ENCODE measurements around the gene VASH2.
A peak's percentile ranks its signal among the peaks of the same experiment; 100 is the strongest.

VASH2 gene

DNA sequence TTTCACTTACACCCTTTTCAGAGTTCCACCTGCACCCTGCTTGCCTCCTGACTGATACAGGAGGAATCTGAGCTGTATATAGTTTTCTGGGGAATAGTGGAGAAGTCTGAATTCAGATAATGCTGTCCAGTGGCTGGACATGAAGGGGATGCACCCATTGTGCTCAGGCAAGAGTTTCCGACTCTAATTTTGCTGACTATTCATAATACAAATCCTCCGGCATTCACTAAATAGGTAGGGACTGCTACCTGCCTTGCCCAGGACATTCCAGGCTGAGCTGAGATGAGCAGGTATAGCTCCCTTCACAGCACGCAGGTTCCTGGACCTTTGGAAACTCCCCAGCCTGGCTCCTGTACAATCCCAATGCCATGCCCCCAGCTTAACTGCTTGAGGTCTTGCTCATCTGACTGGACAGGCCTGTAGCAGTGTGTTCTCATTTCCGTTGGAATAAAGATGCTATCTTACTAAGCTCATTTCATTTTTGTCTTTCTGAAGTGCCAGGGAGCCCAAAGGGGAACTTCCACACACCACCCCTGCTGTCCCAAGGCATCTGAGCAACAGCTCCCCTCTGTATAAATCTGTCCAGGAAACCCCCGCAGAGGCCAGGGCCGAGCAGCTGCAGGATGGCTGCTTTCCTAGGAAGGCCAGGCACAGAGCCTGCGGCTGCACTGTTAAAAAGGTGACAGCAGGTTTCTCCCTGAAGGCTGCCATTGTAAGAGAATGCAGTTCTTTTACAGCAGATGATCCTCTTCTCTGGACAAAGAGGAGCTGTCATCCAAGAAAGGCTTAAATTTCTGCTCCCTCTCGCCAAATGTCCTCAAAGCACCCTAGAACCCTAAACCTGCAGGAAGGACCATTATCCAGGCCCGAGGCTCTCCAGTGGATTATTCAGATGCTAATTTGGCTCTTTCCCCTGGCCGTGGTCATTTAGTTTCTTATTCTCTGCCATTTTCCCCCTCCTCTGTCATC, 21.7 kb upstream of the VASH2 start:
- Histone ChIP-seq H3K36me3 (ENCODE audit: control insufficient read depth, insufficient read depth, low read length) (no peaks in the 10 kb centered on the region), H3K4me1 (ENCODE audit: control insufficient read depth, insufficient read depth, low read length) (peaks cover 6% of the 10 kb centered on the region; the same call in 1 of the 2 replicates), H3K27ac (ENCODE audit: low read length) (peak overlapping the region; percentile 3), H3K9me3 (ENCODE audit: control insufficient read depth, insufficient read depth, low read length) (no peaks in the 10 kb centered on the region), H3K27me3 (ENCODE audit: control insufficient read depth, insufficient read depth, low read length) (no peaks in the 10 kb centered on the region), H3K4me3 (ENCODE audit: low read length) (no peak overlapping the region)
- DNase-seq (ENCODE audit: low read depth, low spot score): no peak
- no CpG with 5 or more reads among the region's 10 CpGs for WGBS (ENCODE audit: insufficient coverage, insufficient read length)

DNA sequence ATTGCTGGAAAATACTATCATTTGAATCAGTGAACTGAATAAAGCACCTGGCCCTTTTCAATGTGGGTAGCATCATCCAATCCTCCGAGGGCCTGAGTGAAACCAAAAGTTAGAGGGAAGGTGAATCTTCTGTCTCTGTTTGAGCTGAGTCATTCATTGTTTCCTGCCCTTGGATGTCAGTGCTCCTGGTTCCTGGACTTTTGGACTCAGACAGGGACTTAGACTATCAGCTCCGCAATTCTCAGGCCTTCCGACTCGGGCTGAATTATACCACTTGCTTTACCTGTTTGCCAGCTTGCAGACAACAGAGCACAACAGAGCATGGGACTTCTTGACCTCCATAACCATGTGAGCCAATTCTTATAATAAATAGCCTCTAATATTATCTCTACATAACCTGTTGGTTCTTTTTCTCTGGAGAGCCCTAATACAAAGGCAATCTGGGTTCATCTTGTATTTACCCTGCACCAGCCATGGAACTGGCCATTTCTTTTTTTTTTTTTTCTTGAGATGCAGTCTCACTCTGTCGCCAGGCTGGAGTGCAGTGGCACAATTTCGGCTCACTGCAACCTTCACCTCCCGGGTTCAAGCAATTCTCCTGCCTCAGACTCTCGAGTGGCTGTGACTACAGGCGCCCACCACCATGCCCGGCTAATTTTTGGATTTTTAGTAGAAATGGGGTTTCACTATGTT, 19.2 kb upstream of the VASH2 start:
- WGBS (ENCODE audit: insufficient coverage, insufficient read length): no CpG with 5 or more reads among the region's 10 CpGs
- Histone ChIP-seq H3K4me1 (ENCODE audit: control insufficient read depth, insufficient read depth, low read length) (peaks cover 10% of the 10 kb centered on the region; the same call in 1 of the 2 replicates), H3K4me3 (ENCODE audit: low read length) (no peak overlapping the region), H3K27me3 (ENCODE audit: control insufficient read depth, insufficient read depth, low read length) (no peaks in the 10 kb centered on the region), H3K9me3 (ENCODE audit: control insufficient read depth, insufficient read depth, low read length) (no peaks in the 10 kb centered on the region), H3K27ac (ENCODE audit: low read length) (no peak overlapping the region), H3K36me3 (ENCODE audit: control insufficient read depth, insufficient read depth, low read length) (no peaks in the 10 kb centered on the region)
- no peak for DNase-seq (ENCODE audit: low read depth, low spot score)

DNA sequence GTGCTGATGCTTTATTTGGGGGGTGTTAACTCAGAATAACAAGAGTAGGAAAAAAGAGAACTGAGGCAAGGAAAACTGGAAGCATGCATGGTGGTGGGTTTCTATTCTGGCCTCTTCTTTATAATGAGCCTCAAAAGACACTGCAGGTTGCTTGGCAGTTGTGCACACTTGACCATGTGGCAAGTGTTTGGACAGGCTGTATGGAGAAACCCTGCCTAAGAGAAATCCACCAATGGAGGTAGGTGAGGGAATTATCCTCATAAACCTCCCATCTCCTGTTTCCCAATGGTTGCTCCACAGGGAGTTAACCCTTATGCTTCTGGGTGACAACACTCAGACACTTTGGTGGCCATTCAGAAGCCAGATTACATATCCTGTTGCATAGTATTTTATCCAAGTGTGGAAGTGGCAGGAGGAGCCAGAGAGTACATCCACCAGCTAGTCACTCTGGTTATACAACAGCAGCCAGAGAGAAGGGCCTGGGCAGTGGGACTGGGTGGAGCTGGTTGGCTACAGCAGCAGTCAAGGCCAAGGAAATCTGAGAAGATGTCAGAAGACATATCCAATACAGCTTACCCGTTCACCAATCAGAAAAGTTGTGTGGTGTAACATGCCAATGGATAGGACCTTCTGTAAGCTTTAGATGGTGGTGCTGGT, 16.4 kb upstream of the VASH2 start:
- Histone ChIP-seq H3K36me3 (ENCODE audit: control insufficient read depth, insufficient read depth, low read length) (no peaks in the 10 kb centered on the region), H3K4me3 (ENCODE audit: low read length) (no peak overlapping the region), H3K27ac (ENCODE audit: low read length) (no peak overlapping the region), H3K27me3 (ENCODE audit: control insufficient read depth, insufficient read depth, low read length) (no peaks in the 10 kb centered on the region), H3K4me1 (ENCODE audit: control insufficient read depth, insufficient read depth, low read length) (peaks cover 4% of the 10 kb centered on the region; the same call in 1 of the 2 replicates), H3K9me3 (ENCODE audit: control insufficient read depth, insufficient read depth, low read length) (no peaks in the 10 kb centered on the region)
- no peak for DNase-seq (ENCODE audit: low read depth, low spot score)
- WGBS (ENCODE audit: insufficient coverage, insufficient read length): no CpG with 5 or more reads among the region's 1 CpG

DNA sequence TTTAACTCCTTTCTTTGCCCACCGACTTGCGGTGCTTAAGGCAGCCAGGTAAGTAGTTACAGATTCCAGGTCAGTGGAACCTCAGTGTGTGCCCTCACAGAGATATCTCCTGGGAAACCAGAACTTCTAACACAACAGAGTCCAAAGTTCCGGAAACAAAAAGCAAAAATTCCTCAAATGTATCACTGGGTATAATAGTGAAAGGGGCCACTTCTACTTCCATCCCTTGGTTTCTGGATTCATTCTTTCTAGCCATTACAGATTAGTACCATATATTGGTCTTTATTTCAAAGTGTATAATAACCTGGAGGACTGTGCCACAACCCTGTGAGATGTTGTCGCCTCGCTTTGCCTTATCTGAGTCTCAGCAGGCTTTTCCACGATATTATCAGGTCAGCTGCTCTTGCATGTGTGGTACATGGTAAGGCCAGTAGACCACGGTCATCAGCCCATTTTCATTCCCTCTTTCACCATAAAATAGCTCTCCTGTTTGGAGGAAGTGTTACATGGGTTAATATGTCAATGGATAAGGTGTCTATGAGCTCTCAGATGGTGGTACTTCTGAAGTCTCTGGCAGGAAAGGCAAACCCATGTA, 14.9 kb upstream of the VASH2 start:
- WGBS (ENCODE audit: insufficient coverage, insufficient read length): no CpG with 5 or more reads among the region's 7 CpGs
- Histone ChIP-seq H3K4me3 (ENCODE audit: low read length) (no peak overlapping the region), H3K27ac (ENCODE audit: low read length) (no peak overlapping the region), H3K4me1 (ENCODE audit: control insufficient read depth, insufficient read depth, low read length) (peaks cover 4% of the 10 kb centered on the region; the same call in 1 of the 2 replicates), H3K27me3 (ENCODE audit: control insufficient read depth, insufficient read depth, low read length) (no peaks in the 10 kb centered on the region), H3K36me3 (ENCODE audit: control insufficient read depth, insufficient read depth, low read length) (no peaks in the 10 kb centered on the region), H3K9me3 (ENCODE audit: control insufficient read depth, insufficient read depth, low read length) (no peaks in the 10 kb centered on the region)
- DNase-seq (ENCODE audit: low read depth, low spot score): no peak

DNA sequence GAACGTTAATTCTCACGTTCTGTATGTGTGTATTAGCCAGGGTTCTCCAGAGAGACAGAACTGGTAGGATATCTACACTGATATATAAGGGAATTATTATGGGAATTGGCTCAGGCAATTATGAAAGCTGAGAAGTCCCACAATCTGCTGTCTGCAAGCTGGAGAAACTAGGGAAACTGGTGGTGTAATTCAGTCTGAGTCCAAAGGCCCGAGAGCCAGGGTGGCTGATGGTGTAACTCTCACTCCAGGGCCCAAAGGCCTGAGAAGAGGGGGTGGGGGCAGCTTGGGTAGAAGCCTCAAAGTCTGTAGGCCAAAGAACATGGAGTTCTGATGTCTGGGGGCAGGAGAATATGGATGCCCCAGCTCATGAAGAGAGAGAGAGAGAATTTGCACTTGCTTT, 13.3 kb upstream of the VASH2 start:
- DNase-seq (ENCODE audit: low read depth, low spot score): no peak

DNA sequence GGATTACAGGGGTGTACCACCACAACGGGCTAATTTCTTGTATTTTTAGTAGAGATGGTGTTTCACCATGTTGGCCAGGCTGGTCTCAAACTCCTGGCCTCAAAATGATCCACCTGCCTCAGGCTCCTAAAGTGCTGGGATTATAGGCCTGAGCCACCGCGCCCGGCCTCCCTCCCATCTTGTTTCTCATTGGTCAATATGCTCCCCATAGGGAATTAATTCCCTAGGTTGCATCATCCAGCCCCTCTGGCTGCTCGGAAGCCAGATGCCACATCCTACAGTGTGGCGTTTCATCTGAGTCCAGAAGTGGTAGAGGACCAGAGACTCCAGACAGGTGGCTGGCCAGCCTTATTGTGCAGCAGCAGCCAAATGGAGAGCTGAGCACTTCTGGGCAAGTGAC, 11.5 kb upstream of the VASH2 start:
- Histone ChIP-seq H3K4me1 (ENCODE audit: control insufficient read depth, insufficient read depth, low read length) (peaks cover 3% of the 10 kb centered on the region; the same call in 1 of the 2 replicates), H3K27me3 (ENCODE audit: control insufficient read depth, insufficient read depth, low read length) (no peaks in the 10 kb centered on the region), H3K9me3 (ENCODE audit: control insufficient read depth, insufficient read depth, low read length) (no peaks in the 10 kb centered on the region), H3K36me3 (ENCODE audit: control insufficient read depth, insufficient read depth, low read length) (no peaks in the 10 kb centered on the region), H3K27ac (ENCODE audit: low read length) (no peak overlapping the region), H3K4me3 (ENCODE audit: low read length) (no peak overlapping the region)
- DNase-seq (ENCODE audit: low read depth, low spot score): no peak
- no CpG with 5 or more reads among the region's 6 CpGs for WGBS (ENCODE audit: insufficient coverage, insufficient read length)

More for the DNA sequence above, 13.3 kb upstream of the VASH2 start:
- H3K9me3 ChIP-seq (ENCODE audit: control insufficient read depth, insufficient read depth, low read length): no peaks in the 10 kb centered on the region
- no peaks in the 10 kb centered on the region for H3K36me3 ChIP-seq (ENCODE audit: control insufficient read depth, insufficient read depth, low read length)
- no peak overlapping the region for H3K27ac ChIP-seq (ENCODE audit: low read length)
- H3K27me3 ChIP-seq (ENCODE audit: control insufficient read depth, insufficient read depth, low read length): no peaks in the 10 kb centered on the region
- no CpG with 5 or more reads among the region's 3 CpGs for WGBS (ENCODE audit: insufficient coverage, insufficient read length)
- H3K4me3 ChIP-seq (ENCODE audit: low read length): no peak overlapping the region
- H3K4me1 ChIP-seq (ENCODE audit: control insufficient read depth, insufficient read depth, low read length): peaks cover 4% of the 10 kb centered on the region; the same call in 1 of the 2 replicates

DNA sequence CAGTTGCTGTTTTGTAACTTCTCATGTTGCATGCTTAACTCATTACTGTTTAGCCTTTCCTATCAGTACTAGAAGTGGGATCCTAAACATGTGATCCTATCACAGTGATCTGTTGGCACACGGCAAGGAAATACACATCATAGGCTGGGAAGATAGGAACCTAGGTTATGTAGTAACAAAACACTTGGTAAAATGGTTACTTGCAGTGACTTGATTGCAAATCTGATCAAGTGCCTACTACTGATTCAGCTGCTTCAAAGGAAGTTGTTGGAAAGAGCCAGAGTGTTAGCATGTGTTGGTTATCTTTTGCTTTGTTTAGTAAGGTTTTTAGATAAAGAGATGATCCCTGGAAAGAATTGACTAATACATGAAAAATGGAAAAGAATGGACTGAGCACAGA, 8.9 kb upstream of the VASH2 start:
- no peaks in the 10 kb centered on the region for H3K36me3 ChIP-seq (ENCODE audit: control insufficient read depth, insufficient read depth, low read length)
- H3K9me3 ChIP-seq (ENCODE audit: control insufficient read depth, insufficient read depth, low read length): no peaks in the 10 kb centered on the region
- H3K27me3 ChIP-seq (ENCODE audit: control insufficient read depth, insufficient read depth, low read length): no peaks in the 10 kb centered on the region
- DNase-seq (ENCODE audit: low read depth, low spot score): no peak
- WGBS (ENCODE audit: insufficient coverage, insufficient read length): no CpG with 5 or more reads among the region's 1 CpG
- H3K4me1 ChIP-seq (ENCODE audit: control insufficient read depth, insufficient read depth, low read length): 0 out of 2 replicates have a peak, but pooled peaks cover 2% of the 10 kb centered on the region
- no peak overlapping the region for H3K4me3 ChIP-seq (ENCODE audit: low read length)
- no peak overlapping the region for H3K27ac ChIP-seq (ENCODE audit: low read length)

DNA sequence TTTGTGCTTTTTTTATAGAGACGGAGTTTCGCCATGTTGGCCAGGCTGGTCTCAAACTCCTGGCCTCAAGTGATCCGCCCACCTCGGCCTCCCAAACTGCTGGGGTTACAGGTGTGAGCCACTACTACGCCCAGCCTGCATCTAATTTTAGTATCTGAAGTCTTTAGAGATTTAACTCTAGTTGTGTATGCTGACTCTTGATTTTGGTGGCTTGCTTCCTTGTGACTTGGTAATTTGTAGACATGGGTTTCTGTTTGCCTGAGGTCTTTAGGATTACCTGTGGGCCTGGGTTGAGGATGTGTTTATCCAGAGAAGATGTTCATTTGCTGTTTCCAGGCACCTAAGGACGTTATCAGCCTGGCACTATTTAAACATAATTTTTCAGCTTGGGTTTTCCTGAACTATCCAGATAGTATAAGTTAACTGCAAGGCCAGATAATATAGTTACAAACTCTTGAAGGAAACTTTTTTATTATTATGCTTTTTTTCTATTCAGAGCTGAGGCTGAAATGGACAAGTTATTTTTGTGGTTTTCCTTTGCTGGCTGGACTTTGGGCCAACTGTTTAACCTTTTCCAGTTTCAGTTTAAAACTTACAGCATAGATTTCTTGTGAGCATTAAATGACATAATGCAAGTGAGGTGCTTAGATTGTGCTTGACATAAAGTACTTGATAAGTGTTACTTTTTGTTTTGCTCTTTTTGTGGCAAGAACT, 7.5 kb upstream of the VASH2 start:
- WGBS (ENCODE audit: insufficient coverage, insufficient read length): no CpG with 5 or more reads among the region's 6 CpGs

DNA sequence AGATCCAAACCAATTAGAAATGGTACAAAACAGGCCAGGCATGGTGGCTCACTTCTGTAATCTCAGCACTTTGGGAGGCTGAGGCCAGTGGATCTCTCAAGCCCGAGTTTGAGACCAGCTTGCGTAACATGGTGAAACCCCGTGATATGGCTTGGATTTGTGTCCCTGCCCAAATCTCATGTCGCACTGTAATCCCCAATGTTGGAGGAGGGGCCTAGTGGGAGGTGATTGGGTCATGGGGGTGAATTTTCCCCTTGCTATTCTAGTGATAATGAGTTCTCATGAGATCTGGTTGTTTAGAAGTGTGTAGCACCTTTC, 7.0 kb upstream of the VASH2 start:
- H3K27me3 ChIP-seq (ENCODE audit: control insufficient read depth, insufficient read depth, low read length): no peaks in the 10 kb centered on the region
- WGBS (ENCODE audit: insufficient coverage, insufficient read length): no CpG with 5 or more reads among the region's 4 CpGs

More for the DNA sequence above, 7.5 kb upstream of the VASH2 start:
- Histone ChIP-seq H3K4me1 (ENCODE audit: control insufficient read depth, insufficient read depth, low read length) (0 out of 2 replicates have a peak, but pooled peaks cover 2% of the 10 kb centered on the region), H3K4me3 (ENCODE audit: low read length) (no peak overlapping the region), H3K9me3 (ENCODE audit: control insufficient read depth, insufficient read depth, low read length) (no peaks in the 10 kb centered on the region), H3K36me3 (ENCODE audit: control insufficient read depth, insufficient read depth, low read length) (no peaks in the 10 kb centered on the region), H3K27me3 (ENCODE audit: control insufficient read depth, insufficient read depth, low read length) (no peaks in the 10 kb centered on the region), H3K27ac (ENCODE audit: low read length) (no peak overlapping the region)
- no peak for DNase-seq (ENCODE audit: low read depth, low spot score)

More for the DNA sequence above, 7.0 kb upstream of the VASH2 start:
- Histone ChIP-seq H3K9me3 (ENCODE audit: control insufficient read depth, insufficient read depth, low read length) (no peaks in the 10 kb centered on the region), H3K4me1 (ENCODE audit: control insufficient read depth, insufficient read depth, low read length) (0 out of 2 replicates have a peak, but pooled peaks cover 2% of the 10 kb centered on the region), H3K4me3 (ENCODE audit: low read length) (no peak overlapping the region), H3K36me3 (ENCODE audit: control insufficient read depth, insufficient read depth, low read length) (no peaks in the 10 kb centered on the region), H3K27ac (ENCODE audit: low read length) (no peak overlapping the region)
- no peak for DNase-seq (ENCODE audit: low read depth, low spot score)

All from iPS DF 6.9 (cell line).